SU-DHL-6 (cell line): ENCODE measurements around the gene RASA3.

ENCODE experiments used
- H2AFZ ChIP-seq: fragments of 200-600 bp; sonication (generic); 2 replicates; pipeline ENCODE4 v1.6.1; 2014; ENCODE audit warnings: low read depth, mild to moderate bottlenecking, moderate library complexity, mixed read lengths, antibody characterized with exemption, low read length; ENCODE audit not compliant: severe bottlenecking
- H3F3A ChIP-seq: fragments of 200-600 bp; shearing (Covaris generic); 2 replicates; pipeline ENCODE4 v1.6.0; 2016; ENCODE audit warnings: antibody characterized with exemption, mild to moderate bottlenecking; ENCODE audit not compliant: insufficient read depth
- H3K27ac ChIP-seq: fragments of 200-600 bp; sonication (generic); 2 replicates; pipeline ENCODE4 v1.5.1; 2016; ENCODE audit warnings: low read depth, mild to moderate bottlenecking, low read length, moderate library complexity, mixed read lengths
- H3K27me3 ChIP-seq: fragments of 200-600 bp; sonication (generic), shearing (Covaris generic); 2 replicates; pipeline ENCODE4 v1.6.0; 2014; ENCODE audit warnings: mild to moderate bottlenecking, low read length
- H3K36me3 ChIP-seq: fragments of 200-600 bp; sonication (generic); 2 replicates; pipeline ENCODE4 v1.6.1; 2014; ENCODE audit warnings: mild to moderate bottlenecking, low read length, mixed read lengths
- H3K4me2 ChIP-seq: fragments of 300-600, 200-600 bp; shearing (Covaris generic), sonication (generic); 2 replicates; pipeline ENCODE4 v1.6.0; 2014; ENCODE audit warnings: low read length, low read depth, mild to moderate bottlenecking; ENCODE audit not compliant: poor library complexity, severe bottlenecking
- H3K4me3 ChIP-seq: fragments of 200-600 bp; sonication (generic); 2 replicates; pipeline ENCODE4 v1.5.1; 2014; ENCODE audit warnings: antibody characterized with exemption, low read length, mild to moderate bottlenecking, mixed read lengths; ENCODE audit not compliant: insufficient read depth, poor library complexity, severe bottlenecking
- H3K79me2 ChIP-seq: fragments of 200-600 bp; sonication (generic); 2 replicates; pipeline ENCODE4 v1.6.1; 2014; ENCODE audit warnings: mild to moderate bottlenecking, low read length, moderate library complexity; ENCODE audit not compliant: insufficient read depth
- H3K9ac ChIP-seq: fragments of 200-600 bp; sonication (generic); 2 replicates; pipeline ENCODE4 v1.7.0; 2014; ENCODE audit warnings: mild to moderate bottlenecking, low read length
- H3K9me2 ChIP-seq: fragments of 200-600 bp; sonication (generic); replicated peaks from 2 replicates; pipeline ENCODE4 v1.6.1; 2014; ENCODE audit warnings: low read length; ENCODE audit not compliant: insufficient read depth
- H3K9me3 ChIP-seq: fragments of 200-600 bp; sonication (generic); 2 replicates; pipeline ENCODE4 v1.6.1; 2014; ENCODE audit warnings: low read length, mixed read lengths; ENCODE audit not compliant: insufficient read depth
- H4K20me1 ChIP-seq: fragments of 200-600 bp; sonication (generic); 2 replicates; pipeline ENCODE4 v1.6.1; 2014; ENCODE audit warnings: low read depth, mild to moderate bottlenecking, antibody characterized with exemption, low read length, moderate library complexity, mixed read lengths
- CTCF ChIP-seq: fragments of 200-600 bp; sonication (generic); IDR thresholded peaks from one replicate; pipeline ENCODE4 v1.5.1; 2017; ENCODE audit warnings: antibody characterized with exemption, mild to moderate bottlenecking, low read length, moderate library complexity; ENCODE audit not compliant: insufficient read depth, poor library complexity, severe bottlenecking
- EZH2phosphoT487 ChIP-seq: fragments of 200-600 bp; sonication (generic), shearing (Covaris generic); conservative IDR thresholded peaks from 2 replicates; pipeline ENCODE4 v1.6.1; 2018; ENCODE audit warnings: mild to moderate bottlenecking, antibody characterized with exemption, low read length, moderate library complexity, mixed read lengths

The RASA3 gene

GRCh38 chr13:114049026-114049425 lies 83.4 kb downstream of the RASA3 start:
- H3K9me2 ChIP-seq = no peaks in the 10 kb centered on the region
- no peak overlapping the region for H3K9ac ChIP-seq
- H3K27ac ChIP-seq = no peak overlapping the region
- TF ChIP-seq CTCF (no peak), EZH2phosphoT487 (no peak)
- H3K27me3 ChIP-seq = no peaks in the 10 kb centered on the region
- no peak overlapping the region for H2AFZ ChIP-seq
- H3K4me3 ChIP-seq = no peak overlapping the region
- no peaks in the 10 kb centered on the region for H3K79me2 ChIP-seq
- no peak overlapping the region for H3K4me2 ChIP-seq
- no peaks in the 10 kb centered on the region for H3F3A ChIP-seq
- H4K20me1 ChIP-seq = no peaks in the 10 kb centered on the region
- H3K36me3 ChIP-seq = no peaks in the 10 kb centered on the region
- H3K9me3 ChIP-seq = no peaks in the 10 kb centered on the region

GRCh38 chr13:114048443-114048842 lies 84.0 kb downstream of the RASA3 start:
- Histone ChIP-seq H3F3A (no peaks in the 10 kb centered on the region), H3K27ac (no peak overlapping the region; the same call in 1 of the 2 replicates), H3K27me3 (no peaks in the 10 kb centered on the region), H4K20me1 (no peaks in the 10 kb centered on the region), H3K79me2 (no peaks in the 10 kb centered on the region), H3K9me3 (no peaks in the 10 kb centered on the region), H3K4me2 (no peak overlapping the region), H3K9me2 (no peaks in the 10 kb centered on the region), H2AFZ (no peak overlapping the region), H3K4me3 (no peak overlapping the region), H3K9ac (no peak overlapping the region), H3K36me3 (no peaks in the 10 kb centered on the region)
- TF ChIP-seq CTCF = no peak
- no peak for TF ChIP-seq EZH2phosphoT487

GRCh38 chr13:114047358-114047881 lies 85.0 kb downstream of the RASA3 start:
- TF ChIP-seq CTCF = no peak
- no peak for TF ChIP-seq EZH2phosphoT487
- Histone ChIP-seq H3K27me3 (no peaks in the 10 kb centered on the region), H2AFZ (no peak overlapping the region), H3K9me2 (no peaks in the 10 kb centered on the region), H3K9ac (no peak overlapping the region), H3K27ac (peak overlapping the region; percentile 54), H3K79me2 (no peaks in the 10 kb centered on the region), H3K9me3 (no peaks in the 10 kb centered on the region), H3K4me2 (peak overlapping the region; percentile 34), H3F3A (no peaks in the 10 kb centered on the region), H3K36me3 (no peaks in the 10 kb centered on the region), H4K20me1 (no peaks in the 10 kb centered on the region), H3K4me3 (no peak overlapping the region)
